ENCODE measurements around the gene ATG4B.
A peak's percentile ranks its signal among the peaks of the same experiment; 100 is the strongest.

The ATG4B gene

GRCh38 chr2:241615041-241615440 is 22.5 kb upstream of the ATG4B start:
- no peak for TF ChIP-seq CTCF (IDR thresholded peaks at IDR 0.05; ENCODE audit: control insufficient read depth, extremely low read depth, insufficient read depth)
- no peak for DNase-seq (ENCODE audit: low read depth)
- no peak overlapping the region for H3K4me3 ChIP-seq (ENCODE audit: low read depth, low read length)

GRCh38 chr2:241615522-241616052 is 21.9 kb upstream of the ATG4B start:
- H3K4me3 ChIP-seq (ENCODE audit: low read depth, low read length), result no peak overlapping the region; the same call in 1 of the 2 replicates
- TF ChIP-seq CTCF (IDR thresholded peaks at IDR 0.05; ENCODE audit: control insufficient read depth, extremely low read depth, insufficient read depth), result no peak
- DNase-seq (ENCODE audit: low read depth), result no peak

- TF ChIP-seq CTCF (IDR thresholded peaks at IDR 0.05; ENCODE audit: control insufficient read depth, extremely low read depth, insufficient read depth), result peak; percentile 22
- peak; percentile 52 for DNase-seq (ENCODE audit: low read depth)
- H3K4me3 ChIP-seq (ENCODE audit: low read depth, low read length), result peak overlapping the region; percentile 52
These were observed 21.0 kb upstream of the ATG4B start for GRCh38 chr2:241616168-241617125.

GRCh38 chr2:241617431-241618154 is 19.9 kb upstream of the ATG4B start:
- no peak for TF ChIP-seq CTCF (IDR thresholded peaks at IDR 0.05; ENCODE audit: control insufficient read depth, extremely low read depth, insufficient read depth)
- H3K4me3 ChIP-seq (ENCODE audit: low read depth, low read length), result peak overlapping the region; percentile 52
- DNase-seq (ENCODE audit: low read depth), result peak; percentile 67

- peak overlapping the region; percentile 52 for H3K4me3 ChIP-seq (ENCODE audit: low read depth, low read length)
- TF ChIP-seq CTCF (IDR thresholded peaks at IDR 0.05; ENCODE audit: control insufficient read depth, extremely low read depth, insufficient read depth), result no peak
- no peak for DNase-seq (ENCODE audit: low read depth)
These were observed 19.1 kb upstream of the ATG4B start for GRCh38 chr2:241618296-241618805.

GRCh38 chr2:241618829-241619228 is 18.7 kb upstream of the ATG4B start:
- H3K4me3 ChIP-seq (ENCODE audit: low read depth, low read length), result no peak overlapping the region
- no peak for DNase-seq (ENCODE audit: low read depth)
- TF ChIP-seq CTCF (IDR thresholded peaks at IDR 0.05; ENCODE audit: control insufficient read depth, extremely low read depth, insufficient read depth), result no peak

Data from LNCaP clone FGC (cell line).